ENCODE data around the gene CCNQ. TPM values are rescaled to one million over a fixed set of nuclear protein-coding genes. Genes with fewer than 3 reads are reported as not detected.

Gene CCNQ
- total RNA-seq, 5 donors from 2014 or later (not counting 1 experiment from before 2014, with no cell fraction given) = 12.5 to 29.8 (median 25.5) TPM

DNA sequence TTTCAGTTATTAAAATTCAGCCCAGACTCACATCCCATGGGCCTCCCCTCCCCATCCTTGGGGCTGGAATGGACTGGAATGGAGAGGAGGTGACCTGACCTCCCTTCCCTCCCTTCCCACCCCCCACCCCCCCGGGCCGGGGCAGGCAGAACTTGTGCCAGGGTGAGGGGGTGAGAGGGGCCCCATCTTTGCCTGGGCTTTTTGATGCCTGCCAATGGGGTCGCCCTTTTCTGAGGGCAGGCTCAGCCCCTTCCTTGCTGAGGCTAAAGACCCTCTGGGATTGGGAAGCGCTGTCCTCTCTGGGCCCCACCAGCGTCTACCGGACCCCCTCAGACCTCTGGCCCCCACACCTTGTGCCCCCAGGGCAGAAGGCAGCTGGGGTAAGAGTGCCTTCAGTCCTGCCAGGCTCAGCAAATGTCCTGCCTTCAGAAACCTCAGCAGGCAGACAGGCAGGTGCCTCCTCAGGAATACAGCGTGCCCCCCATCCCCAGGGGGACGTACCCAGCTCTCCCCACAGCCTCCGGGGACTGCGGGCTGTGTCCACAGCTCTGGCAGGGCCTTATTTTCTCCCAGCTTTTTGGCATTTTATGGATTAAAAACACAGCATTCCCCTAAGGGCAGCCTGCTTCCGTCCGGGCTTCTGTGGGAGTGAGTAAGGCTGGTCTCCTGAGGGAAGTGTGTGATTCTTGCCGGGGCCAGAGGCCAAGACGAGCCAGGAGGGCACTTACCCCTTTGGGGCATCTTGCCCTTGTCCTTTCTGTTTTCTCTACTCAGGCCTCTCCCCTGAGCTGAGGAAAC is 12.6 kb upstream of the CCNQ start:
- POLR2A ChIA-PET = no interaction called here
- WGBS (ENCODE audit: insufficient coverage) = 100% methylated on average over 2 of the region's 14 CpGs
- Histone ChIP-seq H3K27me3 (replicated peaks in 1 of 2; ENCODE audit: control insufficient read depth in 2 of 2, extremely low read depth in 1 of 2, insufficient read depth in 2 of 2, low read length in 1 of 2) (peaks cover 0 to 3% of the 10 kb centered on the region in 2 experiments), H3K4me1 (ENCODE audit: control insufficient read depth in 1 of 2, extremely low read depth in 1 of 2, insufficient read depth in 2 of 2, low read length in 2 of 2) (peaks cover 0 to 21% of the 10 kb centered on the region in 2 experiments), H3K9me3 (no peaks in the 10 kb centered on the region), H3K4me3 (ENCODE audit: control insufficient read depth in 1 of 2, extremely low read depth in 1 of 2, low read length in 1 of 2) (no peak overlapping the region), H3K36me3 (ENCODE audit: control insufficient read depth in 2 of 2, extremely low read depth in 1 of 2, insufficient read depth in 1 of 2, low read length in 1 of 2) (no peaks in the 10 kb centered on the region), H3K27ac (ENCODE audit: low read length) (no peak overlapping the region)
- DNase-seq (no peak), ATAC-seq (replicated peaks in 1 of 4) (no peak)
- Mint-ChIP-seq H3K4me3 (peak overlapping the region in 1 of 3 donors; percentile 81), H3K27ac (no peak overlapping the region), H3K36me3 (no peaks in the 10 kb centered on the region), H3K9me3 (peaks cover 0 to 4% (median 0%) of the 10 kb centered on the region in 3 donors), H3K4me1 (peaks cover 12 to 19% (median 12%) of the 10 kb centered on the region in 3 donors), H3K27me3 (peaks cover 2 to 14% of the 10 kb centered on the region in 2 donors)
- CTCF ChIA-PET = interaction anchor here in 1 of 2 donors (1.0 kb wide), 1 partner anchor 57 kb away, joined by 3 read pairs; no protein-coding TSS in a partner anchor

DNA sequence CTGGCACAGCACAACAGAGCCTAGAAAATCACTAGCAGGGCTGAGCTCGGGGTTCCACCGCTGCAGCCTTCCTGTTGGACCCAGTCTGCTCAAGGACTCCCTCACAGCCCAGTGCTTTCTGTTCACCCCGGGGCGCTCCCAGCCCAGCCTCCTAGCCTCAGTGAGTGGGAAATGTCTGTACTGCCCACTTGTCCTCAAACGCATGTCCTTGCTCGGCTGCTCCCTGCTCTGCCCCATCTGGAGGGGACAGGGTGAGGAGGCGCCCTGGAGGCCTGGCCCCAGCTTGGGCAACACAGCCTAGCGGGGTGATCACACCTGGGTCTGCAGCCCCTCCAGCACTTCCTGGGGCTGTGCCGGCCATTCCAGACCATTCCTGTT is 11.9 kb upstream of the CCNQ start:
- Mint-ChIP-seq H3K4me1 (peaks cover 12 to 19% (median 12%) of the 10 kb centered on the region in 3 donors), H3K27ac (peak overlapping the region in 1 of 2 donors; percentile 66), H3K36me3 (no peaks in the 10 kb centered on the region), H3K9me3 (peaks cover 0 to 4% (median 0%) of the 10 kb centered on the region in 3 donors), H3K27me3 (peaks cover 2 to 8% of the 10 kb centered on the region in 2 donors), H3K4me3 (peak overlapping the region; percentile 77 to 84 (median 81))
- no peak overlapping the region for H3K4me3 ChIP-seq (ENCODE audit: control insufficient read depth in 1 of 2, extremely low read depth in 1 of 2, low read length in 1 of 2)
- no peaks in the 10 kb centered on the region for H3K9me3 ChIP-seq
- DNase-seq (no peak), ATAC-seq (replicated peaks in 1 of 4) (no peak)
- peaks cover 0 to 3% of the 10 kb centered on the region in 2 experiments for H3K27me3 ChIP-seq (replicated peaks in 1 of 2; ENCODE audit: control insufficient read depth in 2 of 2, extremely low read depth in 1 of 2, insufficient read depth in 2 of 2, low read length in 1 of 2)
- ChIA-PET POLR2A (no interaction called here), CTCF (no interaction called here)
- H3K36me3 ChIP-seq (ENCODE audit: control insufficient read depth in 2 of 2, extremely low read depth in 1 of 2, insufficient read depth in 1 of 2, low read length in 1 of 2) = no peaks in the 10 kb centered on the region
- peaks cover 0 to 21% of the 10 kb centered on the region in 2 experiments for H3K4me1 ChIP-seq (ENCODE audit: control insufficient read depth in 1 of 2, extremely low read depth in 1 of 2, insufficient read depth in 2 of 2, low read length in 2 of 2)
- no peak overlapping the region for H3K27ac ChIP-seq (ENCODE audit: low read length)
- 70% methylated on average over 2 of the region's 9 CpGs for WGBS (ENCODE audit: insufficient coverage)

DNA sequence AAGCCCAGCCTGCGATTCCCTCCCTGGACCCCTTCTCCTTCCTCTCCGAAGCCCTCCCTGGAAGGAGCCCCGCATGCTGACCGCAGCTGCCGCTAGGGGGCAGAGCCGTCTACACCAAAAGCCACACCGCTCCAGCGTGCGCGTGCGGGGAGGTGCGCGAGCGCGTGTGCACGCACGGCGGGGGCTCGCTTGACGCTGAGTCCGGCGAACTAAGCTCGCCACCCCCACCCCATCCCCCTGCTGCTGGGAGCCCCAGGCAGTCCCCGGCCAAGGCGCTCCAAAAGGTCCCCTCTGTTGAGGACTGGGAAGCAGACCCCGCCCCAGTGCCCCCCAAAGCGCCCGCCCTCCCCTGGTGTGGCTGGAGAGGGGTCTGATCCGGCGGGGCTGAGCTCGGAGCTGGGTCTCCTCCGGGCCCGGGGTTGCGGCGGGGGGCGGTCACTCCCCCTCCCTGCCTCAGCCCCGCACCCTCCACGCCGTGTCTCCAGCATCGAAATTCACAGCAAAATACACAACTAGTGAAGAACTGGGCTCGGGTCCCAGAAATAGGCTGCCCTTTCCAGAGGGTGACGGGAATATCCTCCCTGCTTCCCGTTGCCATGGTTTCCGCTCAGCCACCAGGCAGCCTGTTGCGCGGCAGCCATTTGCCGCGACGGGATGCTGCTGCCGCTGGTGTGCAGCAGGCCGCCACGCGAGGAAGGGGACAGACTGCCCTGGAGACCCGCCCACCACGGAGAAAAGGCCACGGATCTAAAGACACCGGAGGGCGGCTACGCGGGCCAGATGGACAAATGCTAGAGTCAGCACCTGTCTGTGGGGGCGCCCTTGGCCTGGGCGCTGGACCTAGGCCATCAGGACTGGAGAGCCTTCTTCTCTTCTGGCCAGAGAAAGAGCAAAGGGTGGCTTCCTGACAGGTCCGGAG is 11.2 kb upstream of the CCNQ start:
- Histone ChIP-seq H3K27ac (ENCODE audit: low read length) (no peak overlapping the region), H3K36me3 (ENCODE audit: control insufficient read depth in 2 of 2, extremely low read depth in 1 of 2, insufficient read depth in 1 of 2, low read length in 1 of 2) (no peaks in the 10 kb centered on the region), H3K4me3 (ENCODE audit: control insufficient read depth in 1 of 2, extremely low read depth in 1 of 2, low read length in 1 of 2) (peak overlapping the region; percentile 35 to 56), H3K4me1 (ENCODE audit: control insufficient read depth in 1 of 2, extremely low read depth in 1 of 2, insufficient read depth in 2 of 2, low read length in 2 of 2) (peaks cover 0 to 21% of the 10 kb centered on the region in 2 experiments), H3K9me3 (no peaks in the 10 kb centered on the region), H3K27me3 (replicated peaks in 1 of 2; ENCODE audit: control insufficient read depth in 2 of 2, extremely low read depth in 1 of 2, insufficient read depth in 2 of 2, low read length in 1 of 2) (peaks cover 0 to 3% of the 10 kb centered on the region in 2 experiments)
- Mint-ChIP-seq H3K27me3 (peaks cover 1 to 8% of the 10 kb centered on the region in 2 donors), H3K36me3 (no peaks in the 10 kb centered on the region), H3K4me1 (peaks cover 10 to 15% (median 12%) of the 10 kb centered on the region in 3 donors), H3K9me3 (peaks cover 0 to 4% (median 0%) of the 10 kb centered on the region in 3 donors), H3K27ac (peak overlapping the region; percentile 66 to 83), H3K4me3 (peak overlapping the region; percentile 77 to 84 (median 81))
- ATAC-seq (replicated peaks in 1 of 4) (peak; percentile 88 to 93 (median 90)), DNase-seq (peak; percentile 32 to 87 (median 67))
- WGBS (ENCODE audit: insufficient coverage) = 8% methylated on average over 24 of the region's 63 CpGs
- CTCF ChIA-PET = interaction anchor here (0.5 to 1.9 kb wide), 9 partner anchors 10 to 579 kb away, joined by 3 to 7 read pairs (median 3); no protein-coding TSS in a partner anchor
- POLR2A ChIA-PET = no interaction called here

DNA sequence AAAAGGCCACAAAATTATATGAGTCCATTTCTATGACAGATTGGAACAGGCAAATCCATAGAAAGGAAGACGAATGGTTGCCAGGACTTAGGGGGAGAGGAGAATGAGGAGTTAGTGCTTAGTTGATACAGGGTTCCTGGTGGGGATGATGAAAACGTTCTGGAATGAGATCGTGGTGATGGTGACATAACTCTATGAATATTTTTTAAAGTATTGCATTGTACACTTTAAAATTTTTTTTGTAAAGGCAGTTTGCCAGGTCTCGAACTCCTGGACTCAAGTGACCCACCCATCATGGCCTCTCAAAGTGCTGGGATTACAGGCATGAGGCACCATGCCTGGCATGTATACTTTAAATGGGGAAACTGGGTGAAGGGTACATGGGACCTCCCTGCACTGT is 9.9 kb upstream of the CCNQ start:
- no peak for DNase-seq
- Mint-ChIP-seq H3K9me3 (peaks cover 0 to 4% (median 0%) of the 10 kb centered on the region in 3 donors), H3K4me3 (peak overlapping the region in 1 of 3 donors; percentile 81), H3K27ac (no peak overlapping the region), H3K4me1 (peaks cover 7 to 16% (median 10%) of the 10 kb centered on the region in 3 donors), H3K36me3 (no peaks in the 10 kb centered on the region), H3K27me3 (peaks cover 0 to 4% of the 10 kb centered on the region in 2 donors)
- no CpG with 5 or more reads among the region's 4 CpGs for WGBS (ENCODE audit: insufficient coverage)
- no peaks in the 10 kb centered on the region for H3K36me3 ChIP-seq (ENCODE audit: control insufficient read depth in 2 of 2, extremely low read depth in 1 of 2, insufficient read depth in 1 of 2, low read length in 1 of 2)
- H3K4me1 ChIP-seq (ENCODE audit: control insufficient read depth in 1 of 2, extremely low read depth in 1 of 2, insufficient read depth in 2 of 2, low read length in 2 of 2) = peaks cover 0 to 20% of the 10 kb centered on the region in 2 experiments
- H3K27me3 ChIP-seq (replicated peaks in 1 of 2; ENCODE audit: control insufficient read depth in 2 of 2, extremely low read depth in 1 of 2, insufficient read depth in 2 of 2, low read length in 1 of 2) = peaks cover 0 to 3% of the 10 kb centered on the region in 2 experiments
- ChIA-PET POLR2A (no interaction called here), CTCF (interaction anchor here in 1 of 2 donors (1.9 kb wide), 1 partner anchor 9 kb away, joined by 6 read pairs; no protein-coding TSS in a partner anchor)
- no peak for ATAC-seq (replicated peaks in 1 of 4)
- no peak overlapping the region for H3K4me3 ChIP-seq (ENCODE audit: control insufficient read depth in 1 of 2, extremely low read depth in 1 of 2, low read length in 1 of 2)
- no peaks in the 10 kb centered on the region for H3K9me3 ChIP-seq
- H3K27ac ChIP-seq (ENCODE audit: low read length) = no peak overlapping the region

DNA sequence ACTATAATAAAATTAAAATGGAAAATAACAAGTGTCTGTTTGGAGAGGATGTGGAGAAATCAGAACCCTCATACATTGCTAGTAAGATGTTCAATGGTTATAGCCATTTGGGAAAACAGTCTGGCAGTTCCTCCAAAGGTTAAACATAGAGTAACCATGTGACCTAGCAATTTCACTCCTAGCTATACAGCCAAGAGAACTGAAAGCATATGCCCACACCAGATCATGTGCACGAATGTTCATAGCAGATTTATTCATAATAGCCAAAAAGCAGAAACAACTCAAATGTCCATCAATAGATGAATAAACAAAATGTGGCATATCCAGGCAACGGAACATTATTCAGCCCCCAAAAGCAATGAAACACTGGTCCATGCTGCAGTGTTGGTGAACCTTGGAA is 9.4 kb upstream of the CCNQ start:
- H3K9me3 Mint-ChIP-seq = no peaks in the 10 kb centered on the region
- H3K4me1 Mint-ChIP-seq = peaks cover 11 to 20% (median 14%) of the 10 kb centered on the region in 3 donors
- peaks cover 0 to 3% of the 10 kb centered on the region in 2 experiments for H3K27me3 ChIP-seq (replicated peaks in 1 of 2; ENCODE audit: control insufficient read depth in 2 of 2, extremely low read depth in 1 of 2, insufficient read depth in 2 of 2, low read length in 1 of 2)
- no peaks in the 10 kb centered on the region for H3K9me3 ChIP-seq
- no peak overlapping the region for H3K27ac Mint-ChIP-seq
- H3K27me3 Mint-ChIP-seq = peaks cover 0 to under 1% of the 10 kb centered on the region in 2 donors
- no CpG with 5 or more reads among the region's 2 CpGs for WGBS (ENCODE audit: insufficient coverage)
- H3K36me3 ChIP-seq (ENCODE audit: control insufficient read depth in 2 of 2, extremely low read depth in 1 of 2, insufficient read depth in 1 of 2, low read length in 1 of 2) = no peaks in the 10 kb centered on the region
- H3K4me1 ChIP-seq (ENCODE audit: control insufficient read depth in 1 of 2, extremely low read depth in 1 of 2, insufficient read depth in 2 of 2, low read length in 2 of 2) = peaks cover 0 to 25% of the 10 kb centered on the region in 2 experiments
- POLR2A ChIA-PET = no interaction called here
- no peak for DNase-seq
- ATAC-seq (replicated peaks in 1 of 4) = no peak
- H3K4me3 ChIP-seq (ENCODE audit: control insufficient read depth in 1 of 2, extremely low read depth in 1 of 2, low read length in 1 of 2) = no peak overlapping the region
- no peak overlapping the region for H3K4me3 Mint-ChIP-seq
- no peak overlapping the region for H3K27ac ChIP-seq (ENCODE audit: low read length)
- no peaks in the 10 kb centered on the region for H3K36me3 Mint-ChIP-seq
- CTCF ChIA-PET = interaction anchor here in 1 of 2 donors (0.7 kb wide), 1 partner anchor 59 kb away, joined by 4 read pairs; no protein-coding TSS in a partner anchor

DNA sequence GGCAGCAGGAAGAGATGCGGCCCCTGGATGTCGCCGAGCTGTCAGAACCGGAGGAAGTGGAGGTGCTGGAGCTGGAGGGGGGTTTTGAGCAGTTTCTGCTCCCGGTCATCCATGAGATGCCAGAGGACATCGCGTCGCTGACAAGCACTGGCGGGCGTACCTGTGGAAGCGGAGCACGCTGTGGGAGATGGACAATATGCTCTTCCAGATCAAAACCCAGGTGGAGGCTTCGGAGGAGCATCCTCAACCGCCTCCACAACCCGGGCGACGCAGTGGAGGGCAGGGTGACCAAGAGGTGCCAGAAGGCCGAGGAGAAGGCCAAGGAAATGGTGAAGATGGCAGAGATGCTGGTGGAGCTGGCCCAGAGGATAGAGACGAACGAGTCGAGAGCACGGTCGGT is 7.6 kb upstream of the CCNQ start:
- ATAC-seq (replicated peaks in 1 of 4) = no peak
- CTCF ChIA-PET = no interaction called here
- H3K27ac Mint-ChIP-seq = no peak overlapping the region

More for the DNA sequence above, 7.6 kb upstream of the CCNQ start:
- Mint-ChIP-seq H3K27me3 (peaks cover 0 to 6% of the 10 kb centered on the region in 2 donors), H3K36me3 (no peaks in the 10 kb centered on the region), H3K4me1 (peaks cover 15 to 30% (median 21%) of the 10 kb centered on the region in 3 donors), H3K4me3 (no peak overlapping the region), H3K9me3 (no peaks in the 10 kb centered on the region)
- no peak for DNase-seq
- H3K4me3 ChIP-seq (ENCODE audit: control insufficient read depth in 1 of 2, extremely low read depth in 1 of 2, low read length in 1 of 2) = no peak overlapping the region
- POLR2A ChIA-PET = no interaction called here
- H3K36me3 ChIP-seq (ENCODE audit: control insufficient read depth in 2 of 2, extremely low read depth in 1 of 2, insufficient read depth in 1 of 2, low read length in 1 of 2) = no peaks in the 10 kb centered on the region
- H3K4me1 ChIP-seq (ENCODE audit: control insufficient read depth in 1 of 2, extremely low read depth in 1 of 2, insufficient read depth in 2 of 2, low read length in 2 of 2) = peaks cover 0 to 29% of the 10 kb centered on the region in 2 experiments
- H3K9me3 ChIP-seq = no peaks in the 10 kb centered on the region
- H3K27me3 ChIP-seq (replicated peaks in 1 of 2; ENCODE audit: control insufficient read depth in 2 of 2, extremely low read depth in 1 of 2, insufficient read depth in 2 of 2, low read length in 1 of 2) = peaks cover 0 to 3% of the 10 kb centered on the region in 2 experiments
- no peak overlapping the region for H3K27ac ChIP-seq (ENCODE audit: low read length)
- WGBS (ENCODE audit: insufficient coverage) = 89% methylated on average over 8 of the region's 23 CpGs

Data from T-cell (primary cell).